OCI-LY1 (cell line): Measurements from ENCODE around the gene EMILIN3.

Experiments used
- H2AFZ ChIP-seq: fragments of 200-600 bp; sonication (generic), shearing (Covaris generic); 2 replicates; pipeline ENCODE4 v1.6.0; 2014; ENCODE audit warnings: antibody characterized with exemption, mild to moderate bottlenecking, low read length
- H3F3A ChIP-seq: fragments of 200-600 bp; sonication (generic), shearing (Covaris generic); 2 replicates; pipeline ENCODE4 v1.6.0; 2014; ENCODE audit warnings: mild to moderate bottlenecking, antibody characterized with exemption, low read length, moderate library complexity; ENCODE audit not compliant: insufficient read depth
- H3K27ac ChIP-seq: fragments of 200-600 bp; sonication (generic); 2 replicates; pipeline ENCODE4 v1.5.1; 2014; ENCODE audit warnings: low read length, mixed run types, mild to moderate bottlenecking, low read depth; ENCODE audit not compliant: poor library complexity, severe bottlenecking
- H3K27me3 ChIP-seq: fragments of 200-600 bp; sonication (generic); 2 replicates; pipeline ENCODE4 v1.6.0; 2014; ENCODE audit warnings: antibody characterized with exemption, mild to moderate bottlenecking, low read length, moderate library complexity; ENCODE audit not compliant: insufficient read depth
- H3K36me3 ChIP-seq: fragments of 200-600 bp; sonication (generic); 2 replicates; pipeline ENCODE4 v1.6.1; 2014; ENCODE audit warnings: mild to moderate bottlenecking, antibody characterized with exemption, low read length, moderate library complexity, mixed read lengths; ENCODE audit not compliant: insufficient read depth
- H3K4me1 ChIP-seq: fragments of 200-600 bp; sonication (generic); 2 replicates; pipeline ENCODE4 v1.5.1; 2014; ENCODE audit warnings: mild to moderate bottlenecking, low read length, moderate library complexity; ENCODE audit not compliant: insufficient read depth, severe bottlenecking
- H3K4me2 ChIP-seq: fragments of 200-600 bp; sonication (generic), shearing (Covaris generic); 2 replicates; pipeline ENCODE4 v1.6.1; 2014; ENCODE audit warnings: low read length
- H3K4me3 ChIP-seq: fragments of 200-600 bp; sonication (generic); 2 replicates; pipeline ENCODE4 v1.5.1; 2014; ENCODE audit warnings: low read length, low read depth, mild to moderate bottlenecking, mixed read lengths; ENCODE audit not compliant: poor library complexity, severe bottlenecking
- H3K79me2 ChIP-seq: fragments of 200-600 bp; shearing (Covaris generic); 2 replicates; pipeline ENCODE4 v1.6.1; 2016; ENCODE audit warnings: mixed run types, low read length, mixed read lengths; ENCODE audit not compliant: insufficient read depth
- H3K9ac ChIP-seq: fragments of 200-600 bp; sonication (generic), shearing (Covaris generic); 2 replicates; pipeline ENCODE4 v1.6.1; 2014; ENCODE audit warnings: mild to moderate bottlenecking, low read length, mixed read lengths
- H3K9me2 ChIP-seq: fragments of 200-600 bp; sonication (generic), shearing (Covaris generic); 2 replicates; pipeline ENCODE4 v1.6.1; 2014; ENCODE audit warnings: low read depth, mild to moderate bottlenecking, low read length, mixed read lengths
- H3K9me3 ChIP-seq: fragments of 200-600 bp; shearing (Covaris generic); 2 replicates; pipeline ENCODE4 v1.6.1; 2014; ENCODE audit warnings: low read length, mixed read lengths
- H4K20me1 ChIP-seq: fragments of 200-600 bp; sonication (generic), shearing (Covaris generic); 2 replicates; pipeline ENCODE4 v1.6.0; 2016; ENCODE audit warnings: mild to moderate bottlenecking, low read length; ENCODE audit not compliant: insufficient read depth
- CTCF ChIP-seq: fragments of 200-600 bp; sonication (generic), shearing (Covaris generic); IDR thresholded peaks from 2 replicates; pipeline ENCODE4 v1.5.1; 2017; ENCODE audit warnings: mild to moderate bottlenecking, antibody characterized with exemption, low read length, moderate library complexity, mixed read lengths
- EZH2 ChIP-seq: fragments of 200-600 bp; sonication (generic), shearing (Covaris generic); IDR thresholded peaks from 2 replicates; pipeline ENCODE4 v1.8.0; 2017; ENCODE audit warnings: borderline replicate concordance, mixed run types, mild to moderate bottlenecking, antibody characterized with exemption, low read length, moderate library complexity, mixed read lengths

The EMILIN3 gene

GRCh38 chr20:41412324-41413120 is 45.9 kb upstream of the EMILIN3 start:
- Histone ChIP-seq H3K9me3 (no peaks in the 10 kb centered on the region), H3K4me3 (no peak overlapping the region), H3K4me1 (no peaks in the 10 kb centered on the region), H3K9ac (no peak overlapping the region), H2AFZ (no peak overlapping the region), H3K27ac (no peak overlapping the region), H3K79me2 (no peaks in the 10 kb centered on the region), H4K20me1 (no peaks in the 10 kb centered on the region), H3K36me3 (peaks cover 67% of the 10 kb centered on the region; the same call in 1 of the 2 replicates), H3K4me2 (no peak overlapping the region), H3F3A (0 out of 2 replicates have a peak, but pooled peaks cover 4% of the 10 kb centered on the region), H3K27me3 (no peaks in the 10 kb centered on the region), H3K9me2 (no peaks in the 10 kb centered on the region)
- no peak for TF ChIP-seq EZH2
- no peak for TF ChIP-seq CTCF

GRCh38 chr20:41411391-41411847 is 44.8 kb upstream of the EMILIN3 start:
- Histone ChIP-seq H3F3A (0 out of 2 replicates have a peak, but pooled peaks cover 4% of the 10 kb centered on the region), H3K9me3 (no peaks in the 10 kb centered on the region), H4K20me1 (no peaks in the 10 kb centered on the region), H3K36me3 (peaks cover 69% of the 10 kb centered on the region; the same call in 1 of the 2 replicates), H3K79me2 (no peaks in the 10 kb centered on the region), H3K4me2 (no peak overlapping the region), H3K9me2 (no peaks in the 10 kb centered on the region), H3K9ac (no peak overlapping the region), H3K4me1 (no peaks in the 10 kb centered on the region), H3K27me3 (no peaks in the 10 kb centered on the region), H3K4me3 (no peak overlapping the region), H3K27ac (no peak overlapping the region), H2AFZ (no peak overlapping the region)
- TF ChIP-seq EZH2 (no peak), CTCF (peak; percentile 54)

GRCh38 chr20:41408986-41409385 is 42.4 kb upstream of the EMILIN3 start:
- TF ChIP-seq EZH2 (no peak), CTCF (no peak)
- no peaks in the 10 kb centered on the region for H3K79me2 ChIP-seq
- 0 out of 2 replicates have a peak, but pooled peaks cover 4% of the 10 kb centered on the region for H3F3A ChIP-seq
- peaks cover 71% of the 10 kb centered on the region; the same call in 1 of the 2 replicates for H3K36me3 ChIP-seq
- no peaks in the 10 kb centered on the region for H3K9me2 ChIP-seq
- no peaks in the 10 kb centered on the region for H4K20me1 ChIP-seq
- no peak overlapping the region for H3K27ac ChIP-seq
- H3K4me2 ChIP-seq, result no peak overlapping the region
- no peak overlapping the region for H2AFZ ChIP-seq
- no peaks in the 10 kb centered on the region for H3K27me3 ChIP-seq
- H3K9me3 ChIP-seq, result no peaks in the 10 kb centered on the region
- no peaks in the 10 kb centered on the region for H3K4me1 ChIP-seq
- H3K9ac ChIP-seq, result no peak overlapping the region
- H3K4me3 ChIP-seq, result no peak overlapping the region
